Measurements from ENCODE around the gene PAQR8. TPM values are rescaled to one million over a fixed set of nuclear protein-coding genes. Genes with fewer than 3 reads are reported as not detected.

Gene PAQR8
- total RNA-seq, 2 donors from 2014 or later = 4.1 to 7.3 TPM

DNA sequence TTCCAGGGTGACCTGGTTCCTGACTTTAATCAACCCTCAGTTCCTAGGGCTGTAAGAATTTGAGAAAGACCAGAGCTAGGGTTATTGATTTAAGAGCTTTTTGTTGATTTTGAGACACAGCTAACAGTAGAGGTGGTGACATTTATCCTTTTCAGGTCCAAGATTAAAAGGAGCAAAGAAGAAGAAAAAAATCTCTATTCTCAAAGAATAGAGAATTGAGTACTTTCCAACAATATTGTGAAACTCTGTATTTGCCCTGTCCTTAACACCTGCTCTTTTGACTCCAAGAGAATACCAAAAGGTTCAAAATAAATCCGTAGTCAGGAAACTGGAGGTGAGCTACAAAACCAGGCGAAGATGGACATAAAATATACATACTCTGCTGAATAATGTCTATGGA lies 7.3 kb downstream of the PAQR8 start:
- no peaks in the 10 kb centered on the region for H3K4me1 ChIP-seq (ENCODE audit: control insufficient read depth in 1 of 2, low read depth in 2 of 2)
- TF ChIP-seq, protein P1, sequence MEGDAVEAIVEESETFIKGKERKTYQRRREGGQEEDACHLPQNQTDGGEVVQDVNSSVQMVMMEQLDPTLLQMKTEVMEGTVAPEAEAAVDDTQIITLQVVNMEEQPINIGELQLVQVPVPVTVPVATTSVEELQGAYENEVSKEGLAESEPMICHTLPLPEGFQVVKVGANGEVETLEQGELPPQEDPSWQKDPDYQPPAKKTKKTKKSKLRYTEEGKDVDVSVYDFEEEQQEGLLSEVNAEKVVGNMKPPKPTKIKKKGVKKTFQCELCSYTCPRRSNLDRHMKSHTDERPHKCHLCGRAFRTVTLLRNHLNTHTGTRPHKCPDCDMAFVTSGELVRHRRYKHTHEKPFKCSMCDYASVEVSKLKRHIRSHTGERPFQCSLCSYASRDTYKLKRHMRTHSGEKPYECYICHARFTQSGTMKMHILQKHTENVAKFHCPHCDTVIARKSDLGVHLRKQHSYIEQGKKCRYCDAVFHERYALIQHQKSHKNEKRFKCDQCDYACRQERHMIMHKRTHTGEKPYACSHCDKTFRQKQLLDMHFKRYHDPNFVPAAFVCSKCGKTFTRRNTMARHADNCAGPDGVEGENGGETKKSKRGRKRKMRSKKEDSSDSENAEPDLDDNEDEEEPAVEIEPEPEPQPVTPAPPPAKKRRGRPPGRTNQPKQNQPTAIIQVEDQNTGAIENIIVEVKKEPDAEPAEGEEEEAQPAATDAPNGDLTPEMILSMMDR (IDR thresholded peaks at IDR 0.05) = no peak
- no peaks in the 10 kb centered on the region for H3K36me3 ChIP-seq
- no peaks in the 10 kb centered on the region for H3K9me3 ChIP-seq
- H3K27me3 ChIP-seq (replicated peaks; ENCODE audit: insufficient read depth) = no peaks in the 10 kb centered on the region
- DNase-seq (ENCODE audit: low spot score) (no peak), ATAC-seq (ENCODE audit: insufficient number of reproducible peaks, low FRiP score, low read depth) (no peak)
- no peak overlapping the region for H3K27ac ChIP-seq
- no peak overlapping the region for H3K4me3 ChIP-seq

DNA sequence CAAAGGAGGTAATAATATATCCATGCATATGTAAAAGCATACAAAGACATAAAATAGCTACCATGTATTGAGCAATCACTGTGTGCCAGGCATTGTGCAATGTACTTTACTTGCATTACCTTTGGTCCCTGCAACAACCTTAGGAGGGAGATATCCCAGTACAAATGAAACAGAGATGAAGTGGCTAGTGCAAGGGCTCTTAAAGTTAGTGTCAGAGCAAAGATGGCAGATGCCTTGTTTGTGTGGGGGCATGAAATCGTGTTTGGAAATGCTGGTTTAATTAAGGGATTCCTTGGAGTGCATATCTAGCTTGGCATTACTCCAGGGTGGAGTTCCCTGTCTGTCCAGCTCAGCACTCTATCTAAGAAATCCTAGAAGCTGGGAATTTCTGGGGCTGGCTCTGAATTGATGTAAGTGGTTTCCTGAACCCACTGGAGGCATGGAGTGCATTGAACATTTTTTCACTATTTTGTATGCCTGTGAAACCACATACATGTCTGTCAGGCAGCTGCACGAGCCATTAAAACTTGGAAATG lies 9.8 kb downstream of the PAQR8 start:
- no peak for DNase-seq (ENCODE audit: low spot score)
- H3K27me3 ChIP-seq (replicated peaks; ENCODE audit: insufficient read depth) = no peaks in the 10 kb centered on the region
- H3K9me3 ChIP-seq = no peaks in the 10 kb centered on the region
- no peaks in the 10 kb centered on the region for H3K4me1 ChIP-seq (ENCODE audit: control insufficient read depth in 1 of 2, low read depth in 2 of 2)
- H3K27ac ChIP-seq = no peak overlapping the region
- H3K36me3 ChIP-seq = no peaks in the 10 kb centered on the region
- no peak for ATAC-seq (ENCODE audit: insufficient number of reproducible peaks, low FRiP score, low read depth)
- no peak overlapping the region for H3K4me3 ChIP-seq
- TF ChIP-seq, protein P1 (IDR thresholded peaks at IDR 0.05) = no peak

DNA sequence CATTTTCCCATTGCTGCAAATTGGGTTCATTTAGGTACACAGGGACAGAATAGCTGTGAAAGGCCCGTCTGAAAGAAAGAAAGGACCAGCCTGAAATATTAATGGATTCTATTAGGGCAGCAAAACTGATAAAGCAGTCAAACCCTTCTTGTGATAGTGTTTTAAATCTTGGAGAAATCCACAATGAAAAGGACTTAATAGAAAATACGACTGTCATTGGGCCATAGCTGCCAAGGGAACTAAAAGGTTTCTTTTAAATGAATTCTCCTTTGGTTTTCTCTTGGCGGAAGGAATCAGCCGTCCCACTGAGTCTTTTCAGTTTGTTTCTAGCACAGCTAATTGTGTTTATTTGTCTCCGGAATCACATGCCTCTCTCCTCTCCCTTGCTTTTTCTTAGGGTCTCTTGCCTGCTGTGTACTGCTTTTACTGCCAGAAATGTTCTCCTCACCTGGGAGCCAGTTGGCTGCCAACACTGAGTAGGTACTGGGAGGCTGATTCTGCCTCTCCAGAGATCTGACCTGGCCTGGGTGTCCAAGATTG lies 11.3 kb downstream of the PAQR8 start:
- H3K27ac ChIP-seq = no peak overlapping the region
- no peak for DNase-seq (ENCODE audit: low spot score)
- no peaks in the 10 kb centered on the region for H3K27me3 ChIP-seq (replicated peaks; ENCODE audit: insufficient read depth)
- TF ChIP-seq, protein P1 (IDR thresholded peaks at IDR 0.05) = no peak
- no peaks in the 10 kb centered on the region for H3K9me3 ChIP-seq
- H3K36me3 ChIP-seq = no peaks in the 10 kb centered on the region
- no peak overlapping the region for H3K4me3 ChIP-seq
- ATAC-seq (ENCODE audit: insufficient number of reproducible peaks, low FRiP score, low read depth) = no peak
- no peaks in the 10 kb centered on the region for H3K4me1 ChIP-seq (ENCODE audit: control insufficient read depth in 1 of 2, low read depth in 2 of 2)

DNA sequence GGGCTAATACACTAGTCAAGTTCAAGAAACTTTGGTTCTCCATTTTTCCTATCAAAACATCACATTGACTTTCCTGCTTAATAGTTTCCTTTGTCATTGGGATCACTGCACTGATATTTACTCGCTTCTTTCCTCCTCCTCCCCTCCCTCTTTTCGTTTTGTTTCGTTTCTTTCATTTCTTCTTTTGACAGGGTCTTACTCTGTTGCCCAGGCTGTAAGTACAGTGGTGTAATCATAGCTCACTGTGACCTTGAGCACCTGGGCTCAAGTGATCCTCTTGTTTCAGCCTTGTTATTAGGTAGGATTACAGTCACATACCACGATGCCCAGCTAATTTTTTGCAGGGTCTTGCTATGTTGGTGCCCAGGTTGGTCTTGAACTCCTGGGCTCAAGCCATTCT lies 12.3 kb downstream of the PAQR8 start:
- H3K27me3 ChIP-seq (replicated peaks; ENCODE audit: insufficient read depth) = no peaks in the 10 kb centered on the region
- H3K4me1 ChIP-seq (ENCODE audit: control insufficient read depth in 1 of 2, low read depth in 2 of 2) = no peaks in the 10 kb centered on the region
- TF ChIP-seq, protein P1 (IDR thresholded peaks at IDR 0.05) = no peak
- DNase-seq (ENCODE audit: low spot score) (no peak), ATAC-seq (ENCODE audit: insufficient number of reproducible peaks, low FRiP score, low read depth) (no peak)
- H3K36me3 ChIP-seq = no peaks in the 10 kb centered on the region
- no peak overlapping the region for H3K4me3 ChIP-seq
- H3K27ac ChIP-seq = no peak overlapping the region
- H3K9me3 ChIP-seq = no peaks in the 10 kb centered on the region

DNA sequence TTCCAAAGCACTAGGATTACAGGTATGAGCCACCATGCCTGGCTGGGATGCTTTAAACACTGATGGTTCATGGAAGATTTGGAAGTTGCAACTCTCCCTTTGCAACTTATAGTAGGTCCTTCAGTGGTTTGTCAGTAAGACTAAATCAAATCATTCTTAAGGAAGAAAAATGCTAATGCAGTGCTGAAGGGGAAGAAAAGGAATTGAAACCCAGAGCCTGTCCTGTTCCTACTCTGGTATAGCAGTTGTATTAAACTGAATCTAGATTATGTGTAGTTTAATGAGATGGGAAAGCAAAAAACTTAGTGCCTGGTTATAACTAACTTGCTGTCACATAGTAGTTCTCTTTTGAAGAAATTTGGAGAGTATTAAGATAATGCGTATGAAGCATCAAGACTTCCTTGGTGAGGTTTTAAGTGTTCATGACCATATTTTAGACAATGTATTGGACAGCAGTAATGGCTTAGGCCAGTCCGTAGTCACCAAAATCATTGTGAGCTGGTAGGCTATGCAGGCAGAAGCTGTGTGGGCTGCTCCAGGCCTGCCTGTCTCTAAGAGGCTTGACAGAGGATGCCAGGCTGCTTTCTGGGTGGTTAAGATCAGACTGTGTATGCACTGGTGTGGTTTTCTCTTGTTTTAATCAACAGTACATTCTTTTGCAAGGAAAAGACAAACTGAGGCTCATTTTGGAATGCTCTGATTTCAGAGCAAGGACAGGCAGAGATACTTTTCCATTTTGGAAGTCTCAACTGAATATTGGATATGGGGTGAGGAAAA lies 14.0 kb downstream of the PAQR8 start:
- Histone ChIP-seq H3K4me3 (no peak overlapping the region), H3K4me1 (ENCODE audit: control insufficient read depth in 1 of 2, low read depth in 2 of 2) (no peaks in the 10 kb centered on the region), H3K27me3 (replicated peaks; ENCODE audit: insufficient read depth) (no peaks in the 10 kb centered on the region), H3K9me3 (no peaks in the 10 kb centered on the region), H3K27ac (no peak overlapping the region), H3K36me3 (no peaks in the 10 kb centered on the region)
- TF ChIP-seq, protein P1 (IDR thresholded peaks at IDR 0.05) = no peak
- ATAC-seq (ENCODE audit: insufficient number of reproducible peaks, low FRiP score, low read depth) = no peak
- no peak for DNase-seq (ENCODE audit: low spot score)
